ENCODE data around the gene IGSF21. TPM values are rescaled to one million over a fixed set of nuclear protein-coding genes. Genes with fewer than 3 reads are reported as not detected.

The IGSF21 gene
- total RNA-seq, 1 donor from 2014 or later: 2.4 TPM

GRCh38 chr1:18264450-18265039, 156.9 kb downstream of the IGSF21 start:
- Histone ChIP-seq H3K27ac (no peak overlapping the region), H3K27me3 (no peaks in the 10 kb centered on the region), H3K4me3 (no peak overlapping the region), H3K36me3 (no peaks in the 10 kb centered on the region), H3K4me1 (no peaks in the 10 kb centered on the region), H3K9me3 (no peaks in the 10 kb centered on the region)
- intact Hi-C loops (cut with DNase I): no loop called here
- TF ChIP-seq CTCF (IDR thresholded peaks at IDR 0.05): no peak
- DNase-seq (ENCODE audit: low spot score in 2 of 2): no peak

- no peaks in the 10 kb centered on the region for H3K36me3 ChIP-seq
- no peaks in the 10 kb centered on the region for H3K9me3 ChIP-seq
- no peaks in the 10 kb centered on the region for H3K4me1 ChIP-seq
- intact Hi-C loops (cut with DNase I): no loop called here
- no peak overlapping the region for H3K27ac ChIP-seq
- DNase-seq (ENCODE audit: low spot score in 2 of 2): no peak
- no peaks in the 10 kb centered on the region for H3K27me3 ChIP-seq
- no peak for TF ChIP-seq CTCF (IDR thresholded peaks at IDR 0.05)
- no peak overlapping the region for H3K4me3 ChIP-seq
These were observed 158.0 kb downstream of the IGSF21 start for GRCh38 chr1:18265641-18266040.

GRCh38 chr1:18266391-18266790, 158.8 kb downstream of the IGSF21 start:
- no peaks in the 10 kb centered on the region for H3K9me3 ChIP-seq
- H3K27ac ChIP-seq: no peak overlapping the region
- intact Hi-C loops (cut with DNase I): no loop called here
- no peaks in the 10 kb centered on the region for H3K4me1 ChIP-seq
- H3K36me3 ChIP-seq: no peaks in the 10 kb centered on the region
- H3K27me3 ChIP-seq: no peaks in the 10 kb centered on the region
- DNase-seq (ENCODE audit: low spot score in 2 of 2): no peak
- no peak overlapping the region for H3K4me3 ChIP-seq
- TF ChIP-seq CTCF (IDR thresholded peaks at IDR 0.05): no peak

- Histone ChIP-seq H3K4me1 (no peaks in the 10 kb centered on the region), H3K27ac (no peak overlapping the region), H3K9me3 (no peaks in the 10 kb centered on the region), H3K27me3 (no peaks in the 10 kb centered on the region), H3K36me3 (no peaks in the 10 kb centered on the region), H3K4me3 (no peak overlapping the region)
- DNase-seq (ENCODE audit: low spot score in 2 of 2): no peak
- intact Hi-C loops (cut with DNase I): no loop called here
- TF ChIP-seq CTCF (IDR thresholded peaks at IDR 0.05): no peak
These were observed 163.7 kb downstream of the IGSF21 start for GRCh38 chr1:18271336-18271735.

- intact Hi-C loops (cut with DNase I): no loop called here
- TF ChIP-seq CTCF (IDR thresholded peaks at IDR 0.05): no peak
- H3K4me1 ChIP-seq: no peaks in the 10 kb centered on the region
- no peak overlapping the region for H3K4me3 ChIP-seq
- H3K36me3 ChIP-seq: no peaks in the 10 kb centered on the region
- no peak overlapping the region for H3K27ac ChIP-seq
- DNase-seq (ENCODE audit: low spot score in 2 of 2): no peak
- H3K9me3 ChIP-seq: no peaks in the 10 kb centered on the region
- no peaks in the 10 kb centered on the region for H3K27me3 ChIP-seq
These were observed 171.3 kb downstream of the IGSF21 start for GRCh38 chr1:18278946-18279345.
